ENCODE measurements around the gene KLHDC4.

KLHDC4 gene

DNA sequence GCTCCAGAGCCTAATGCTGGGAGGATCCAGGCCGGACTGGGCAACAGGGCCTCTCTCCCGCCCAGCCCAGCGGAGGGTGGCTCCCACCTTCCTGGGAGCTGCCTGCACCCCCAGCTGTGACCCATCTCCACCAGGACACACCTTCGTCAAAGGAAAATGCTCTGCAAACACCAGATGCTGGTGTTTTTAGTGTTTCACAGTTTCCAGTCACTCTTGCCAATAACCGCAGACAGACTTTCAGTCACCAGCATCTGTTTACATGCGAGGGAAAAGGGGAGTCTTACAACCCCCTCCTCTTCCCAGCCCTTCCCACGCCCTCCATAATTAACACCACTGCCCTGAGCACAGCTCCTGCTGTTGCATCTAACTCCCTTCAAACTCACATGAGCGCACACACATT lies 25.3 kb downstream of the KLHDC4 start:
- Histone ChIP-seq H3K4me3 (ENCODE audit: severe bottlenecking) (no peak overlapping the region), H3K27me3 (ENCODE audit: insufficient read depth, poor library complexity, severe bottlenecking) (no peaks in the 10 kb centered on the region), H3K27ac (ENCODE audit: poor library complexity, severe bottlenecking) (no peak overlapping the region), H3K36me3 (ENCODE audit: low read depth) (peaks cover 25% of the 10 kb centered on the region), H3K4me1 (ENCODE audit: insufficient read depth, poor library complexity, severe bottlenecking) (no peaks in the 10 kb centered on the region), H3K9me3 (ENCODE audit: severe bottlenecking) (no peaks in the 10 kb centered on the region)
- DNase-seq (ENCODE audit: low spot score): no peak
- TF ChIP-seq, protein P1, sequence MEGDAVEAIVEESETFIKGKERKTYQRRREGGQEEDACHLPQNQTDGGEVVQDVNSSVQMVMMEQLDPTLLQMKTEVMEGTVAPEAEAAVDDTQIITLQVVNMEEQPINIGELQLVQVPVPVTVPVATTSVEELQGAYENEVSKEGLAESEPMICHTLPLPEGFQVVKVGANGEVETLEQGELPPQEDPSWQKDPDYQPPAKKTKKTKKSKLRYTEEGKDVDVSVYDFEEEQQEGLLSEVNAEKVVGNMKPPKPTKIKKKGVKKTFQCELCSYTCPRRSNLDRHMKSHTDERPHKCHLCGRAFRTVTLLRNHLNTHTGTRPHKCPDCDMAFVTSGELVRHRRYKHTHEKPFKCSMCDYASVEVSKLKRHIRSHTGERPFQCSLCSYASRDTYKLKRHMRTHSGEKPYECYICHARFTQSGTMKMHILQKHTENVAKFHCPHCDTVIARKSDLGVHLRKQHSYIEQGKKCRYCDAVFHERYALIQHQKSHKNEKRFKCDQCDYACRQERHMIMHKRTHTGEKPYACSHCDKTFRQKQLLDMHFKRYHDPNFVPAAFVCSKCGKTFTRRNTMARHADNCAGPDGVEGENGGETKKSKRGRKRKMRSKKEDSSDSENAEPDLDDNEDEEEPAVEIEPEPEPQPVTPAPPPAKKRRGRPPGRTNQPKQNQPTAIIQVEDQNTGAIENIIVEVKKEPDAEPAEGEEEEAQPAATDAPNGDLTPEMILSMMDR (IDR thresholded peaks at IDR 0.05; ENCODE audit: poor library complexity, severe bottlenecking): no peak
- no peak for ATAC-seq (ENCODE audit: low read depth)

DNA sequence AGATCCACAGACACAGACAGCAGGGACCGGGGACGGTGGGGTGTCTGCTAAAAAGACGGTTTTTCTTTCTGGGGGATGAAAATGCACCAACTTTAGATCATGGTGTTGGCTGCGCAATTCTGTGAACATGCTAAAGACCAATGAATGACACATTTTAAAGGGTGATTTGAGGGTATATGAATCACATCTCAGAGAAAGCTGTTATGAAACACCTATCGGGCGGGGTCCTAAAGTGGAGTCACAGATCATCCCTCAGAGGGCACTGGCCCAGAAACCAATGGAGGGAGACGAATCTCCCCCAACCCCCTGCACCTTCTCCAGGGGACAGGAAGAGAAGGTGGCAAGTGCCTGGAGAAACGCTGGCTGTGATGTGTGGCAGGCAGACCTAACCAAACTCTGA lies 26.0 kb downstream of the KLHDC4 start:
- peaks cover 26% of the 10 kb centered on the region for H3K36me3 ChIP-seq (ENCODE audit: low read depth)

DNA sequence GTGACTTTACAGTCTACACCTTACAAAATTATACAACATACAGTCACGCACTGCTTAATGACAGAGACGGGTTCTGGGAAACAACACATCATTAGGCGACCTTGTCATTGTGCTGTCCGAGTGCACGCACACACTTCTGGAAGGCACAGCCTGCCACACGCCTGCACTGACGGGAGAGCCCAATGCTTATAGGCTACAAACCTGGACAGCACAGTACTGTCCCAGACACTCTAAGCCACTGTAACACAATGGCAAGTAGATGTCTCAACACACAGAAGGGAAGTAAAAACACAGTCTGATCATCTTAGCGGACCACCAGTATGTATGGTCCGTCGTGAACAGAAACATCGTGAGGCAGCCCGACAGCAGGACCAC lies 29.8 kb downstream of the KLHDC4 start:
- peaks cover 22% of the 10 kb centered on the region for H3K36me3 ChIP-seq (ENCODE audit: low read depth)
- TF ChIP-seq, protein P1 (IDR thresholded peaks at IDR 0.05; ENCODE audit: poor library complexity, severe bottlenecking): no peak

More for the DNA sequence above, 26.0 kb downstream of the KLHDC4 start:
- H3K27me3 ChIP-seq (ENCODE audit: insufficient read depth, poor library complexity, severe bottlenecking): no peaks in the 10 kb centered on the region
- H3K9me3 ChIP-seq (ENCODE audit: severe bottlenecking): no peaks in the 10 kb centered on the region
- TF ChIP-seq, protein P1 (IDR thresholded peaks at IDR 0.05; ENCODE audit: poor library complexity, severe bottlenecking): no peak
- H3K4me3 ChIP-seq (ENCODE audit: severe bottlenecking): no peak overlapping the region
- ATAC-seq (ENCODE audit: low read depth) (peak; percentile 17; the same call in 1 of the 3 replicates), DNase-seq (ENCODE audit: low spot score) (no peak)
- no peak overlapping the region for H3K27ac ChIP-seq (ENCODE audit: poor library complexity, severe bottlenecking)
- no peaks in the 10 kb centered on the region for H3K4me1 ChIP-seq (ENCODE audit: insufficient read depth, poor library complexity, severe bottlenecking)

DNA sequence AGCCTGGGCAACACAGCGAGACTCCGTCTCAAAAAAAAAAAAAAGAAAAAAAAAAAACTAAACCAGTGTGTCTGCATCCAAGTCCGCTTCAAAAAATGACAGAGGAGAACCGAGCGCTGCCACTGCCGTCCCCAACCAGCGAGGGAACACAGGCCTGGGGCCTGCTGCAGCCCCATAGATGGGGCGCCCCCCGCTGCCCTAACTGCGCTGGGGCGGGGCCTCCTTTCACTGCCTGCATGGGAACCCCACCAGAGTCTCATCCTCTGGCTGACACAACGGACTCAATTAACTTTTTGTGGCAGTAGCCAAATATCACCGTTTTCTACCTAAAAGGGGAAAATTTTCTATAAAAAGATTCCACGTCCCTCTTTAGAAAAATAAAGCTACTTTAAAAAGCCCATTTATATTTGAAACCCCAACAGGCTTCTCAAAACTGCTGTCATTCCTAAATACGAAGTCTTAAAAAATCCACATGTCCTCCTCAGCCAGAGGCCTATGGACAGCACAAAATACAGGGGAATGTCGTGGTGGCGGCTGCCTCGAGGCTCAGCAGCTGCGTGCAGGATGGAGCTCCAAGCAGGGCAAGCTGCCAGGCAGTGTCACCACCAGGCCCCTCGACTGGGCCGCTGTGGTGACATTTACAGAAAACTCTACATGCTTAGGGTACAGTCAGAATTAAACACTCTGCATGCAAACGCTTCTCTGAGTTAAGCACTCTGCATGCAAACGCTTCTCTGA lies 30.3 kb downstream of the KLHDC4 start:
- TF ChIP-seq, protein P1 (IDR thresholded peaks at IDR 0.05; ENCODE audit: poor library complexity, severe bottlenecking): no peak
- no peak overlapping the region for H3K4me3 ChIP-seq (ENCODE audit: severe bottlenecking)
- no peak for DNase-seq (ENCODE audit: low spot score)
- H3K4me1 ChIP-seq (ENCODE audit: insufficient read depth, poor library complexity, severe bottlenecking): no peaks in the 10 kb centered on the region
- peaks cover 20% of the 10 kb centered on the region for H3K36me3 ChIP-seq (ENCODE audit: low read depth)
- H3K9me3 ChIP-seq (ENCODE audit: severe bottlenecking): no peaks in the 10 kb centered on the region
- H3K27ac ChIP-seq (ENCODE audit: poor library complexity, severe bottlenecking): no peak overlapping the region
- H3K27me3 ChIP-seq (ENCODE audit: insufficient read depth, poor library complexity, severe bottlenecking): no peaks in the 10 kb centered on the region
- no peak for ATAC-seq (ENCODE audit: low read depth)

More for the DNA sequence above, 29.8 kb downstream of the KLHDC4 start:
- no peak overlapping the region for H3K27ac ChIP-seq (ENCODE audit: poor library complexity, severe bottlenecking)
- H3K27me3 ChIP-seq (ENCODE audit: insufficient read depth, poor library complexity, severe bottlenecking): no peaks in the 10 kb centered on the region
- no peak overlapping the region for H3K4me3 ChIP-seq (ENCODE audit: severe bottlenecking)
- no peak for ATAC-seq (ENCODE audit: low read depth)
- H3K4me1 ChIP-seq (ENCODE audit: insufficient read depth, poor library complexity, severe bottlenecking): no peaks in the 10 kb centered on the region
- no peak for DNase-seq (ENCODE audit: low spot score)
- no peaks in the 10 kb centered on the region for H3K9me3 ChIP-seq (ENCODE audit: severe bottlenecking)

DNA sequence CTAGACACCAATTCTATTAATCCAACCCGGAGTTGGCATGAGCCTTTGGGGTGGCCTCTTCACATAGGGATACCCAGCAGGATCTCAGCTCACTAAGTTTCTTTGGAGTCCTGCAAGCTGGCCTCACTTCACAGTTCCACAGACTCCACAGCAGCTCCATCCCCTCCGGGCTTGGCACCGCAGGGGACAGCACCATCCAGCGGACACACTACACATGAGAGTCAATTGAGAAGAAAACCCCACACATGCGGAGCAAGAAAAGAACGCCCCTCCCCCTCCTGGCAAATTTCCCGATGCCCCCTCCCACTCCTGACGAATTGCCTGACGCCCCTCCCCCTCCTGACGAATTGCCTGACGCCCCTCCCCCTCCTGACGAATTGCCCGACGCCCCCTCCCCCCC lies 31.1 kb downstream of the KLHDC4 start:
- Histone ChIP-seq H3K9me3 (ENCODE audit: severe bottlenecking) (no peaks in the 10 kb centered on the region), H3K4me3 (ENCODE audit: severe bottlenecking) (no peak overlapping the region), H3K36me3 (ENCODE audit: low read depth) (peaks cover 20% of the 10 kb centered on the region), H3K4me1 (ENCODE audit: insufficient read depth, poor library complexity, severe bottlenecking) (no peaks in the 10 kb centered on the region), H3K27ac (ENCODE audit: poor library complexity, severe bottlenecking) (no peak overlapping the region), H3K27me3 (ENCODE audit: insufficient read depth, poor library complexity, severe bottlenecking) (no peaks in the 10 kb centered on the region)
- no peak for ATAC-seq (ENCODE audit: low read depth)
- TF ChIP-seq, protein P1 (IDR thresholded peaks at IDR 0.05; ENCODE audit: poor library complexity, severe bottlenecking): no peak
- DNase-seq (ENCODE audit: low spot score): no peak

Data from RWPE2 (cell line).